Stimulated activated CD8-positive, alpha-beta memory T cell treated with anti-CD3 and anti-CD28 coated beads, Interleukin-15, amount 100 ng/mL, for 4 hours (primary cell): Measurements from ENCODE around the gene ASTN2.

Experiments
- DNase-seq, 2 donors: peaks; one replicate each; pipeline ENCODE4 v3.0.0-alpha.2; 2020; ENCODE audit warnings: low read depth in 2 of 2

Gene ASTN2

GRCh38 chr9:116390303-116391228, 1024.3 kb downstream of the ASTN2 start:
- no peak for DNase-seq

DNA sequence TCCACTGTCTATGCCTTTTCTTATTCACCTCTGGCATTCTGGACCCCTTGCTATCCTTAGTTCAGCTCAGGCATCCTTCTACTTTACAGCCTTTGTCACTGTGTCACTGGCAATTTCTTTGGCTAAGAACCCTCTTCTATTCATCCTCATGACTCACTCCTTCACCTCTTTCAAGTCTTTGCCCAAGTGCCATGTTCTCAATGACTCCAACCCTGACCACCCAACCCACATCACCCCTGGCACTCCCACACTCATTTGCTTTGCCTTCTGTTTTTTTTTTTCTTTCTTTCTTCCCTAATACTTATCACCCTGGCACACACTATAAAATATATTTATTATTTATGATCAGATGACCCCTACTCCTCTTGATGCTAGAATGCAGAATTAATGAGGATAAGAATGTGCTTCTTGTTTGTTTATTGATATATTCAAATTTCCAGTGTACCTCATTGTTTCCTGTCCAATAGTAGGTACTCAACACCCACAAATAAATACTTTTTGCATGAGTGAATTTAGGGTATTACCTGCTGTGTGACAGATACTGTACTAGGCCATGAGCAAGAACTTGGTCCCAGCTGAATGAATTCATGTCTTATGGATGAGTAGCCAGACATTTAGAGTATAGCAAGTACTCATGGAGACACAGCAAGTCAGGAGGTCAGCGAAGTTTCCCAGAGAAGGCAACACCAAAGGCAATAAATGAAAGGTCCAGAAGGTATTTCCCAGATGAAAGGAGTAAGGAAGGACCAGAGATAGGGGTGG, 1025.1 kb downstream of the ASTN2 start:
- no peak for DNase-seq

DNA sequence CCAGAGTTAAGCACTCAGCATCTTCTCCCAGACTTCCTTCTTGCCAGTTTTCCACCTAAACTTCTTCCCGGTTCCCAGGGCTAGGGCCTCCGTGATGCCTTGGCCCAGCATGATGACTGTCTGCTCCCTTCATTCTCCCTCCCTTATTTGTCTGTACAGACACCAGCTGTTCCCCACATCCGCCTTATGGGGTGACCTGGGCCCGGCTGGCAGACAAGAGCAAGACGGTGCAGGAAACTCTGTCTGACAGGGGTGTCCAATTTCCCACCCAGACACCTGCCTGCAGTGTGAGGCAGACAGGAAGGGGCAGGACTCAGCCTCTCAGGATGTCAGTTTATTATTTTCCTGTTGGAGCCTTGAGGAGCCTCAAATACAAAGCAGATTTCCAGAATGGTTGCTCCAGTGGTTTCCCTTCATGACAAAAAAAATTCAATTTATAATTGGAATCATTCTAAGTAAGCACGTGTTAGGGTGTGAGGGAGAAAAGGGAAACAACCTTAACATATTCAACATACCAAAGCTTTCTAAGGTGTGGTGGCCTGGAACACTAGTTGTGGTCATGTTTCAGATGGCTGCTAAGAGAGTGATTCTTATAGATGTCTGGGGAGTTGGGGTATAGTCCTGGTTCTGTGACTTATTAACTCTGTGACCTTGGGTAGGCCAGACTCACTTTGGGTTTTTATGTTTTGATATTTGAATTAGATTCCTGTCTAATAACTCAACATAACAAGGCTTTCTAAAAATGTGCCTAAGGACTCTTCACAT, 1026.7 kb downstream of the ASTN2 start:
- no peak for DNase-seq

GRCh38 chr9:116383936-116384335, 1030.9 kb downstream of the ASTN2 start:
- no peak for DNase-seq

GRCh38 chr9:116383133-116383532, 1031.7 kb downstream of the ASTN2 start:
- DNase-seq: no peak

DNA sequence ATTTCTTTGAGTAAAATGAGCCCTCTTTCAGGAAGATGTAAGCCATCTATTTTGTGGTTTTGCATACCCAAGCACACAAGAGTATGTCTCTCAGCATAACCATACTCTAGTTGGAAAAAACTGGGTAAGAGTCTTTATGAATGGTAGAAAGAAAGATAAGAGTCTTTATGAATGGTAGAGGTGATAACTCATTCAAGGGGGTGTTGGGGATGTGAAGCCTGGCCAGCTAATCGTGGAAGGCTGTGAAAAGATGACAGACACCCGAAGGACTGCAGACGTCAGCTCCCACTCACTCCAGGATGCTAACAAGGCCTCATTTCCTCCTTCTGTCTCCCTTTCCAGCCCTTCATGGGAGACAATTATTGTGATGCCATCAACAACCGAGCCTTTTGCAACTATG, 1032.8 kb downstream of the ASTN2 start:
- DNase-seq: no peak

- DNase-seq: no peak
Measured at GRCh38 chr9:116381350-116381749, 1033.5 kb downstream of the ASTN2 start.

- DNase-seq: no peak
Measured at GRCh38 chr9:116380496-116380995, 1034.3 kb downstream of the ASTN2 start.

GRCh38 chr9:116379821-116380220, 1035.0 kb downstream of the ASTN2 start:
- DNase-seq: no peak

- no peak for DNase-seq
Measured at GRCh38 chr9:116378873-116379272, 1036.0 kb downstream of the ASTN2 start.

DNA sequence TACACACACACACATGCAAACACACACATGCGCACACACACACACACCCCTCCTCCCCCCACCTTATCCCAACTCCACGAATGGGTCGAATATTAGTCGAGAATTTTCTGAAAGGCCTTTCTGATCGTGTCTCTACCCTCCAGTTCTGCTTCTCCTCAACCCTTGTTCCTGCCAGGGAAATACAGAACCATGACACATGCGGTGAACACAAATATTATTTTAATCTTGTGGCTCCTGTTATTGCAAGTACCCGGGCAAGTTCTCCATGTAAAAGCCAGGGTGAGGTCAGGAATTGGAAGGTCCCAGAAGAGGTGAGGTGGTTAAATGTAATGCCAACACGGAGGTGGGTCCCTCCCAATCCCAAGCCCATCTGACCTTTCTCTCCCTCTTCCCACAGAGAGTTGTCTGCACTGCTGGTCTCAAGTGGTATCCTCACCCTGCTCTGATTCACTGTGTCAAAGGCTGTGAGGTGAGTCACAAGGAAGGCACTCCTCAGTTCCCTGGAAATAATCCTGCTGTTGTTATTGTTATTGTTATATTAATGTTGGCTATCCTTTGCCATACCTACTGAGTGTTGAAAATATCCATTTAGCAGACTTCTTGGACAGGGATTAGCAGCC, 1037.6 kb downstream of the ASTN2 start:
- no peak for DNase-seq
